NCI-H2196 (cell line): ENCODE data around the gene TMEM185A.
"Not testable (repeated sequence)": the region's sequence is repeated elsewhere in the genome, so short reads cannot be mapped to it uniquely, and the experiment has no call there.

Experiments used
- DNase-seq: peaks from one replicate; lab custom pipeline; 2025; ENCODE audit not compliant: unreplicated experiment; lab: John Stamatoyannopoulos, UW

Gene TMEM185A

DNA sequence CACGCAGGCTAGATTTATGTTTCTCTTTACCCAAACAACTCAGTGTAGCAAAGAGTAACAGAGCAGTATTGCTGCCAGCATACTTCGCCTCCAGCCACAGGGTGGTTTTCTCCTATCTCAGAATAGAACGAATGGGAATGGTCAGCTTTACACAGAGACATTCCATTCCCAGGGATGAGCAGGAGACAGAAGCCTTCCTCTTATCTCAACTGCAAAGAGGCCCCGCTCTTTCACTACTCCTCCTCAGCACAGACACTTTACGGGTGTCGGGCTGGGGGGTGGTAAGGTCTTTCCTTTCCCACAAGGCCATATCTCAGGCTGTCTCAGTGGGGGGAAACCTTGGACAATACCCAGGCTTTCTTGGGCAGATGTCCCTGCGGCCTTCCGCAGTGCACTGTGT, 4.8 kb downstream of the TMEM185A start:
- DNase-seq = not testable (repeated sequence)

DNA sequence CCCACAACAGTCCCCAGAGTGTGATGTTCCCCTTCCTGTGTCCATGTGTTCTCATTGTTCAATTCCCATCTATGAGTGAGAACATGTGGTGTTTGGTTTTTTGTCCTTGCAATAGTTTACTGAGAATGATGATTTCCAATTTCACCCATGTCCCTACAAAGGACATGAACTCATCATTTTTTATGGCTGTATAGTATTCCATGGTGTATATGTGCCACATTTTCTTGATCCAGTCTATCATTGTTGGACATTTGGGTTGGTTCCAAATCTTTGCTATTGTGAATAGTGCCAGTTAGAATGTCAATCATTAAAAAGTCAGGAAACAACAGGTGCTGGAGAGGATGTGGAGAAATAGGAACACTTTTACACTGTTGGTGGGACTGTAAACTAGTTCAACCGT, 11.9 kb downstream of the TMEM185A start:
- not testable (repeated sequence) for DNase-seq

DNA sequence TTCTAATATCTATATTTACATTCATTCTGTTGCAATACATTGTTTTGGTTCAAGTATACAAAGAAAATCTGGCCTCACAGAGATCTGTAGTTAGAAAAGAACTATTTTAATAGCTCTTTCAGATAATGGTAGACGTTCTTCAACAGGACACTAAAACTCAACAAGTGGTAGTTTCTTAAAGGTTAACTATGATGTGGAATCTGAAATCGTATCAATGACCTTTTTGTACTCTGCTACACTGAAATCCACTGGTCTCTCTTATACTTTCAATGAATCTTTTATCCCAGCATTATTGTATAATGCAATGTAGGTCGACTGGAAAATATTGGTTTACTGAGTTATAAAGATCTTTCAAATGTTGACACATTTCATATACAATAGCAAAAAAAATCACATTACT, 12.7 kb downstream of the TMEM185A start:
- DNase-seq = no peak

DNA sequence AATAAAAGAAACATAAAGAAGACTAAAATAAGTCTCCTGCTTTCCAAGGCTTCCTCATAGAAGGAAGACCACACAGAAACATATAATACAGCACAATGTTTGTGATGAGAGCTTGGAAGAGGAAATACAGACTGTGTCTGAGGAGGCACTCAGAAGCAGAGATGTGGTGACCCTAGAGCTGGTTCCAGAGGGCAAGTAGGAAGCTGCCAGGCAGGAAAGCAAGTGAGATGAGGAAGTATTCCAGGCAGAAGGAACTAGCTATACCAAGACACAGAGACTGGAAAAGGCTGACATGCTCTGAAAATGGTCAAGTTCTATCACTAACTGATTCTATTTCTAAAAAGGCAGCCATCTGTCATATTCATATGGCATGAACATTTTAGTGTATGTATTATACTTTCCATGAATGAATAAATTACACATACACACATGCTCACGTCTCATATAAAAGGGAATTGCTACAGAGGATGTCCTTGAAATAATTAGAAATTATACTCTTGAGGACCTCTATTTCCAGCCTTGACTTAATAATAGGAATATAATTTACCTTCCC, 19.9 kb downstream of the TMEM185A start:
- no peak for DNase-seq

DNA sequence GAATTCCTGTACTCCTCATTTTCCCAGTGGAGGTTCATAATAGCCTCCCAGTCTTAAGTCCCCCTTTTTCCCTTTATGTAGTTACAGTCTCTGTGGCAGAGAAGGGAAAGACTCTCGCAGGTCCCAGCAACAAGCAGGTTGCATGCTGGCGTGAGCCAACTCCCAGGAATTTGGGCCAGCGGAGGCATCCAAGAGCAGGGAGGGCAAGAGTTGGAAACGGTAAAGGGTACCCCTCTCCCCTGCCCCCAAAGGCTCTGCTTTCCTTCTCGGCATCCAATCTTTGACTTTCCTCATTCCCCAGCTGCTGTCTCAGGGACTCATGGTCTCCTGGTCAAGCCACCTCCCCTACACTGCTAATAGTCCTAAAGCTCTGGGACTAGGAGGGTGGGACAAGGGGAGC, 21.1 kb downstream of the TMEM185A start:
- no peak for DNase-seq

DNA sequence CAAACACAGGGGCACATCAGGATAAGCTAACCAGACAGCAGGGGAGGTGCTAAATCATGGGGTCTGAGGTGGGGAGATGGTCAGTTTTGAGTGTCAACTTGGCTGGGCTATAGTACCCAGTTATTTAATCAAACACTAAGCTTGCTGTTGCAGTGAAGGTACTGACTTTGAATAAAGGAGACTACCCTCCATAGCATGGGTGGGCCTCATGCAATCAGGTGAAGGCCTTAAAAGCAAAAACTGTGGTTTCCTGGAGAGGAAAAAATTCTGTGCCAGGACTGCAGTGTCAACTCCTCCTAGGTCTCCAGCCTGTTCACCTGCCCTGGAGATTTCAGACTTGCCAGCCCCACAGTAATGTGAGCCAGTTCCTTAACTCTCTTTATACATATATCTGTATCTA, 23.9 kb downstream of the TMEM185A start:
- DNase-seq = no peak

DNA sequence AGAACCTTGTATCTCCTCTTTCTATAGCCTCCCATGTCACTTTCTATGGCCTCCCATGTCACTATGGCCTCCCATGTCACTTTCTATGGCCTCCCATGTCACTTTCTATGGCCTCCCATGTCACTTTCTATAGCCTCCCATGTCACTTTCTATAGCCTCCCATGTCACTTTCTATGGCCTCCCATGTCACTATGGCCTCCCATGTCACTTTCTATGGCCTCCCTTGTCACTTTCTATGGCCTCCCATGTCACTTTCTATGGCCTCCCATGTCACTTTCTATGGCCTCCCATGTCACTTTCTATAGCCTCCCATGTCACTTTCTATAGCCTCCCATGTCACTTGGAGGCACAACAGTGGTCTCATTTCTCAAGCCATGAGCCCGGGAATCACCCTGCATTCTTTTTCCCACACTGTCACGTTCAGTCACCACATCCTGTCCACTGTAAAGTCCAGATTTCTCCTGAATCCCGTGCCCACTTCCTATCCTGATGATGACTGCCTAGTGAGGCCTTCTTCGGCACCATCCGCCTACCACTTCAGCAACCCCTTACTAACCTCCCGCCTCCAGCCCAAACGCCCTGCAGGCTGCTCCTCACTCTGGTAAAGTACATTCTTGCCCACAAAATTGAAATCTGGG, 26.2 kb downstream of the TMEM185A start:
- not testable (repeated sequence) for DNase-seq

DNA sequence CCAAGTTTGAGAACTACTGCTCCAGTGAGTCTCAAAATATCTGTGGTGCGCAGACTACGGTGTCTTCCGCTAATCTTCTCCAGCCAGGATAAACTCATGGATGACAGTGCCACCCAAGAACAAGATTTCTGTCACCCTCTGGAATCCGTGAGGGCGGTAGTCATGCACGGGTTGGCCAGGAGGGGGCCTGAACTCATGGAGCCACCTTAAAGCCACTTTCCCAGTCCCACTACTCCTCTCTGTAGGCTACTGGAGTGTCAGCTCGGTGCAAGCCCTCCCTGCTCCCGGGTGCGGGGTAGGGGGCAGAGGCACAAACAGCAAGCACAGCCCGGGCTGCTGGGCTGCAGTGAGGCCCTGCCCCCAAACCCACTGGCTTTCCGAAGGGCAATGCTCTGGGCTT, 33.0 kb downstream of the TMEM185A start:
- not testable (repeated sequence) for DNase-seq

DNA sequence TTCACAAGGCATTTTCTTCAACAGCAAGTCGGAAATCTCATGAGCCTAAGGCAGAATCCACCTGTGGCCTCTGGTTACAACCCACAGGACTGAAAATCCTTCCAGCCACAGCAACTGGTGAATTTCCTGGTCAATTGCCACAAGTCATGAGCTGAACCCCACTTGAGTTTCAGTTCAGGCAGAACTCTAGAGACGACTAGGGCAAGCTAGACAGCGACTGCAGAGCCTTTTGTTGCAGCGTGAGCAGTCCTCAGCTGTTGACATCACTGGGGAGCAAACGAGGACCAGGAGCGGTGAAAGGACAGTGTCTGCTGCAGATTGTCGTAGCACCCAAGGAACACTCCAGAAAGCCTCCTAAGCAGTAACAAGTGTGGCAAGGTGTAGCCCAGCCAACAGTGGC, 35.6 kb downstream of the TMEM185A start:
- DNase-seq = not testable (repeated sequence)

DNA sequence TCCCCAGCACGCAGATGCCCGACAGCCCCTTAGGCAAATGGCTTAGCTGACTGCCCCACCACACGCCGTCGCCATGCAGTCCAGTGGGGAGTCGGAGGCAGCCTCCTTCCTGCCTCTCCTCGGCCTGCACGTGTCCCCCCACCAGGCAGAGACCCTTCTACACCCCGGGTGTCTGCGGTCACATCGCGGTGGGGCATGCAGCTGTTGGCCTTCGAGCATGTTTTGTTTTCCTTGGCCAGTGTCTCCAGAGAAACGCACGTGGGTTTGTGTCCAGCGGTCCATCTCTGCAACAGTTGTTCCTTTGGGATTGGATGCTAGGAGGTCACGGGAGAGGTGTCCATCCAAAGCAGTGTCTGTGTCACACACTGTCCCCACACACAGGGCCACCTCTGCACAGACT, 36.4 kb downstream of the TMEM185A start, which contains the start of gene HSFX2:
Gene HSFX2, minus strand, starts transcription at position 101 of the 400 bp plus-strand sequence. CDS start 614 bp downstream, outside the sequence.
- not testable (repeated sequence) for DNase-seq

DNA sequence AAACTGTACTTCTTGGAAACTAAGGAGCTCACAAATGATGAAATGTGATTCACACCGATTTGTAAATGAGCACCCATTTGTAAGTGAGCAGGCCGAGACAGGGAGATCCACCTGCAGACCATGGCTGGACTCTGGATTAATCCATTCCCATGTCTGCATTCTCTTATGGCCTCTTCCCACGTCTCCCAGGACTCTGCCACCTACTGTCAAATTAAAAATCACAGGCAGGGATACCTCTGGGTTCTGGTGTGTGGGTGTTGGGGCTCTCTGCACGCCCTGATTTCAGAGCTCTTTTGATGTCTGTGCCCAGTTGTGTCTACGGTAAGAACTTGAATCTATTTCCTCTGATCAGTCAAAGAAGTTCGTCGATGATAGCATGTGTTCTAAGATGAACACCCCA, 40.6 kb downstream of the TMEM185A start:
- not testable (repeated sequence) for DNase-seq

DNA sequence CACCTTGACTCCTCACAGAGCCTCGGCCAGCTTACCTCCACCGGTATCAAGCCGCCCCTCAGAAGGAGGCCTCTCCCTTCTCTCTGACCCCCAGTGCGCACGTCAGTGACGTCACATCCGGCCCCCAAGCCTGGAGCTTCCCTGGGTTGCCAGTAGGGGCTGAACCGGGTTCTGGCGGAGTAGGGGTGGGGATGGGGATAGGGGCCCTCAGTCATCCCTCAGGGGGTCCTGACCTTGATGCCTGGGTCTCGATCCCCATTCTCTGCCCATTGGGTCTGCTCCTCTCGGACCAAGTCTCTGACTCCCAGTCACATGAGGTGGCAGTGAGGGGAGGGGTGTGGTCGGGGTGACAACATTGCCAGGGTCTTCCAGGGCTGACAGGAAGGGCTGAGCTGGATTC, 44.2 kb downstream of the TMEM185A start, which contains the start of gene MAGEA9B:
Gene MAGEA9B, minus strand, starts transcription at position 101 of the 400 bp plus-strand sequence. CDS start 4,280 bp downstream, outside the sequence.
- not testable (repeated sequence) for DNase-seq

DNA sequence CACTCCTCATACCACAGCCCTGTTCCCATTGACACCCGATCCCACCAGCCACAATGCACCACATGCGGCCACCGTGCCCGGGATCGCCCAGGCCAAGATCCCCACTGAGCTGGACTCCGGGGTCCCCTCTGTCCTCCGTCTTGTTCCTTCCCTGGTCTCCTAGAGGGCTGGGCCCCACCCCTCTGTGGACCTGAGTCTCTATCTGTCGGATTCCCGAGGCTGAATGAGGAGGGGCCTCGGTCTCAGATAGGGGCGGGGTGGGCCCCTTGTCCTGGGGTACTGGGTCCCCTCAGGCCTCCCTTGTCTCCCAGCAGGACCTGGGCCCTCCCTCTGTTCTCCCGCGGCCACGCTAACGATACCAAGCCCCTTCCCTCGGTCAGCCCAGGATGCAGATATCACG, 46.0 kb downstream of the TMEM185A start:
- not testable (repeated sequence) for DNase-seq

DNA sequence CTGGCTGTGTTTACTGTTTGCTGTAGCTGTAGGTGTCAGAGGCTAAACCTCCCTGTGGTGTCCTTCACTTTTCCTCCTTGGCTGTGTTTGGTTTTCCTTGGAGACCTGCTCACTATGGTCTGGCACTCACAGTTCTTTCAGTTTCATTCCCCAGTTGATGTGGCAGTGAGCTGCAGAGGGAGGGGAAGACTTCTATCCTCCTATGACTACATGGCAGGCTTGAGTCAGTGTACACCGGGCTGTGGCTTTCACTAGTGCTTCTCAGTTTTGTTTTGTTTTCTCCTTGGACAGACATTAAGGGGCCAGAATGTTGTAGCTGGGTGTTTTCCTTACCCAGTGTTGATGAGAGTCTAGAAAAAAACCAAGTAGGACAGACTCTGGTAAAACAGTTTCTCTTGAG, 58.1 kb downstream of the TMEM185A start:
- not testable (repeated sequence) for DNase-seq

DNA sequence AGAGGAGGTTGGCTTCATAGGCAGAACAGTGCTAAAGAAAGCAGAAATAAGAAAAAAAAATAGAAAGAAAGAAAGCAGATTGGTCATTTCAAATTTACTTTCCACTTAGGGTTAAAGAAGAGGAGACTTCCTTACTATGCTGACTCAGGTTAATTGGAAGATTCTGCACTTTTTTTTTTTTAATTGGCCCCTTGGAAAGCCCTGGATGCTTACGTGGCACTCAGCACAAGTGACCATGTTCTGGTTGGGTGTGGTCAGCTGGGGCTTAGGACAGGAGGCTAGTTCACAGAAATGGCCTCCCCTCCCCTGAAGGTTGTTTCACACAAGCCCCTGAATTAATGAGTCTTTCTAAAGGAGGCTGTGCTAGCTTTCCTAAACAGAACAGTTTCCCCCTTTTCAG, 58.8 kb downstream of the TMEM185A start:
- no peak for DNase-seq

DNA sequence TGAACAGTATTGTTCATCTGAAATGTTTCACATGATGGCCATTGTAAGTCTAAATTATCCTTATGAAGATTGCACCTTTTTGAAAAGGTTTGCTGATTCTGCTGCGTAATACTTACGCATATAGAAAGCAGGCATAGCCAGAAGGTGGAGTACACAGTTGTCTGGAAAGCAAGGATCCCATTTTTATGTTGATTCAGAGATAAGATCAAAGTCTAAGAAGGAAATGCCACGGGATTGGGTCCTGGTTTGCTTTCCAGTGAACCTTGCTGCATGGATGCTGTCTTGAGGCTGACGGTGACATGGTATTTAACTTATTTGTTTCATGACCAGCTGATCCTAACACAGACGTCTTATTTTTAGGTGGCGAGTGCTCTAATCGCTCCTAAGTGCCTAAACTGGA, 59.8 kb downstream of the TMEM185A start:
- DNase-seq = no peak

DNA sequence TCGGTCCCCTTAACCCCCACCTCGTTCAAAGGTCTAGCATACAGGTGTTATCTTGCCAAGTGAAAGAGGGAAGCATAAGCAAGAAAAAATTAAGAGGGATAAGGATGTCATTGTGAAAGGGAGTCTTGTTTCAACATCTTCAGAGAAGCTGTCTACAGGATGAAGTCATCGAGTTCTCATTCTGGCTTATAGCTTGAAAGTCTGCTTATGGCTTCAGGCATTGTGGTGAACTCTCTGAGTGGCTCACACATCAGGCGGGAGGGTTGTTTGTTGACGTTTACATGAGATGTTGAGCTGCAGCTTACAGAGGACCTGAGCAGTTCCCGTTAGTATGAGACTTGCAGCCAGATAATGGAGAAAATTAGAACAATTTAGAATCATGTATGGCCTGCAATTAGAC, 60.9 kb downstream of the TMEM185A start:
- DNase-seq = no peak

DNA sequence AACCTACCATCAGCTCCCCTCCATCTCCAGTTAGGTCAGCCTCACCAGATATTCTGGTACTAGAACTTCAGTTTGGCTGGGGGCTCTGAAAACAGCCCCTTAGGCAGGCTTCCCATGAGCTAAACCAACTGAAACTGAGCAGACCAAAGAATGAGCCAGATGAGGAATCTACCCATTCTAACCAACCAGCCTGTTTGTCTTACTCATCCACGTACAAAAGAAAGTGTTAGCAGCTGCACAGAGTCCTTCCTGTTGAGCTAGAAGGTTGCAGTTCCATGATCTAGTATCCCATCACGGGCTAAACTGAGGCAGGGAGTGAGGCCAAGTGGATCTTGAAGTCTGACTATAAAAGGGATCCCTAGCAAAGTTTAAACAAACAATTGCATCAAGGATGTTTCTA, 61.8 kb downstream of the TMEM185A start:
- DNase-seq = no peak

DNA sequence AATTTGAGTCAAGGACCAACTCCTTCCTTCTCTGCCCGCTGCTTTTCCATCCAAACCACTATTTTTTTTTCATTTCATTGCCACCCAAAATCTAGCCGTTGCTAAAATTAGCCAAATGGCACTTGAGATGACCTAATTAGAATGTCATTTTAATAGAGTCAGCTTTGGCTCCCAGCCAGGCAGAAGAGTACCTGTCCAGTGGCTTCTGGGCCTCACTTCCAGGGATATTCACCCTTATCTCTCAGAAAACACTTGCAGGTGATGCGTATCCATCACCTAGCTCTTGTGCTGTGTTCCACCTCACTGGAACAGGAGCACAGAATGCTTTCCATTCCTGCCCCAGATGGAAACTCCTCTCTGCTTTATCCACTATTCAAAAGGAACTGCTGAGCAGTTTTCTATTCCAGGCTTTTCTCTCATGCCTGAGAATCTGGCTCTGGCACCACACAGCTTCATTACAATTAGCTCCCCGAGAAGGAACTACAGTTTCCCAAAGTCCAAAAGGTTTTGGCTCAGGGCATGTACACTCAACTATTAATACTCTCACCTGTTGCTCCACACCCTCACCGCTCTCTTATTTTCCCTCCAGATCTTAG, 62.8 kb downstream of the TMEM185A start:
- no peak for DNase-seq

DNA sequence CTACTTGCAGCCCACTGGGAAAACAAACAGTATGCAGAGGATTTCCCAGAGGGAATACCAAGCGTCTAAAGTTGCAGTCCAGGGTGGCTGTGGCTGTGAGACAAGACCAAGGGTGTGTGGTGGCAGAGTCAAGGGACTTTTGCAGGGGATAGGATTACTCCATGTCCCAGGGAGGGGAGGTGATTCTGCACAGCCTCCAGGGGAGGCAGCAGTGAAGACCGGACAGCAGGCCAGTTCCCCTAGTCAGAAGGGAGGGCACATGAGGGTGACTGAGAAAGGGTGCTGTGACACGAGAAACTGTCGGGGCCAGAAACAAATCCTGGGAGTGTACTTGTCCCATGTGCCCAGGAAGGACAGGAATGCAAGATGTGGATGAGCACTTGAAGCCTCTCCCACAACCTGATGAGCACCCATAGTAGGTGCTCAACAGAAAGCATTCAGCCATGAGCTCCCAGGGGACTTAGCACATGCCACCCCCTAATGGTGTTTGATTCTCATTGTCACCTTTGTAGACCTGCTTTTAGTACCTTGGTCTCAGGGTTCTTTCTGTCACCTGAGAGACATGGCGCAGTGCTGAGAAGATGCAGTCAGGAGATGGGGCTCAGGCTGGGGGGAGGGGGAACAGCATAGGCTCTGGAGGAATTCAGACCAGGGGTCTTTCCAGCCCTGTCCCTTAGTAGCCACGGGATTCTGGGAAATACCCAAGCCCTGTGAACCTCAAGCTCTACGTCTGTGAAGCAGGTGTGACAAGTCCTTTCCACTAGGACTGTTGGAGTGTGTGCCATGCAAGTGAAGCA, 63.8 kb downstream of the TMEM185A start:
- no peak for DNase-seq

DNA sequence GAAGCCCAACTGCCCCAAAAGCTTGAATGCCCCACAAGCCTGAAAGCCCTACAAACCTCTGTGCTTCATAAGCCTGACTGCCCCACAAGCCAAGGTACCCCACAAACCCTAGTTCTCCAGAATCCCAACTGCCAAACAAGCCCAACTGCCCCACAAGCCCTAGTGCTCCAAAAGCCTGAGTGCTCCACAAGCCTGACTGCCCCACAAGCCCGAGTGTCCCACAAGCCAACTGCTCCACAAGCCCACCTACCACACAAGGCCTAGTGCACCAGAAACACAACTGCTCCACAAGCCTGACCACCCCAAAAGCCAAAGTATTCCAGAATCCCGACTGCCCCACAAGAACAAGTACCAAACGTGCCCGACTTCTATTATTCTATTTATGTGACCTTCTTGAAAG, 68.2 kb downstream of the TMEM185A start:
- no peak for DNase-seq

DNA sequence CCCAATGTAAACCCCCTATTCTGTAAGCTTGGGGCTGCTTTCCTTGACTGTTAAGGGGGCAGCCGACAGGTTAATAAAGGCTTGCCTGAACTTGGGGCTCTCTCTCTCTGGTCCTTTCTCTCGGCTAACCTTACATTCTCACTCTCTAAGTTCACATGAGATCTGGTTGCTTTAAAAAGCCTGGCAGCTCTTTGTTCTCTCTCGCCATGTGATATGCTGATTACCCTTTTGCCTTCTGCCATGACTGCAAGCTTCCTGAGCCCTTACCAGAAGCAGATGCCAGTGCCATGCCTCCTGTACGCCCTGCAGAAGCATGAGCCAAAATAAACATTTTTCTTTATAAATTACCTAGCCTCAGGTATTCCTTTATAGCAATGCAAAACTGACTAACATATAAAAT, 76.3 kb downstream of the TMEM185A start:
- not testable (repeated sequence) for DNase-seq
